Colonic mucosa (tissue), 4 donors: ENCODE measurements around the gene ST6GALNAC2. TPM values are rescaled to one million over a fixed set of nuclear protein-coding genes. Genes with fewer than 3 reads are reported as not detected.
"Not testable (repeated sequence)": the region's sequence is repeated elsewhere in the genome, so short reads cannot be mapped to it uniquely, and the experiment has no call there.

Source experiments
- DNase-seq: peaks from one replicate; pipeline ENCODE4 v3.0.0-alpha.2; 2020
- H3K27ac ChIP-seq: fragments of 200-600 bp; one replicate; pipeline ENCODE4 v1.8.0; 2021
- H3K27me3 ChIP-seq: fragments of 200-600 bp; one replicate; pipeline ENCODE4 v1.8.0; 2021
- H3K36me3 ChIP-seq: fragments of 200-600 bp; one replicate; pipeline ENCODE4 v1.8.0; 2021
- H3K4me1 ChIP-seq: fragments of 200-600 bp; one replicate; pipeline ENCODE4 v1.8.0; 2021; ENCODE audit warnings: mild to moderate bottlenecking
- H3K4me3 ChIP-seq: fragments of 200-600 bp; one replicate; pipeline ENCODE4 v1.8.0; 2021
- H3K9ac ChIP-seq, 2 donors: one replicate each; pipeline ENCODE4 v1.7.0; 2013; ENCODE audit warnings: control low read depth in 2 of 2, low read depth in 2 of 2, low read length in 2 of 2
- H3K9me3 ChIP-seq: fragments of 200-600 bp; one replicate; pipeline ENCODE4 v1.8.0; 2021
- CTCF ChIP-seq: fragments of 200-600 bp; IDR thresholded peaks from one replicate; pipeline ENCODE4 v1.8.0; 2022; ENCODE audit warnings: antibody characterized with exemption, mild to moderate bottlenecking
- intact Hi-C: fragments of 100-400 bp; cut with DNase I; formaldehyde crosslinking; loops from one replicate; pipeline ENCODE4 v1.14.1; 2022
- total RNA-seq, 2 donors: library from RNA; stranded (reverse); fragmentation: NEBNext Ultra II Directional in 1 of 2; extraction: Animal tissue kit (Norgen Biotek cat#: 25700) in 1 of 2; gene quantifications; one replicate each; pipeline ENCODE4 v1.2.1, GENCODE V29; 2021
- donor health status: healthy.
- donor health status: DM: no; HTN: no; CAD: no.
- donor health status: DM: no; HTN: no; CAD: no.

The ST6GALNAC2 gene
- total RNA-seq, 2 donors from 2014 or later = 3.8 to 6.3 TPM

GRCh38 chr17:76534831-76535732 is 50.6 kb downstream of the ST6GALNAC2 start:
- Histone ChIP-seq H3K9ac (peak overlapping the region; percentile 0 to 61), H3K36me3 (no peaks in the 10 kb centered on the region), H3K9me3 (no peaks in the 10 kb centered on the region), H3K27ac (no peak overlapping the region), H3K4me1 (peaks cover 3% of the 10 kb centered on the region), H3K27me3 (peaks cover 24% of the 10 kb centered on the region), H3K4me3 (no peak overlapping the region)
- no peak for TF ChIP-seq CTCF
- intact Hi-C loops = no loop called here
- DNase-seq = no peak

GRCh38 chr17:76533640-76534359 is 51.9 kb downstream of the ST6GALNAC2 start:
- DNase-seq, H3K9me3 ChIP-seq, H3K9ac ChIP-seq, H3K36me3 ChIP-seq, H3K4me3 ChIP-seq, intact Hi-C loops, H3K27ac ChIP-seq: not testable (repeated sequence)
- H3K4me1 ChIP-seq = peaks cover 12% of the 10 kb centered on the region
- H3K27me3 ChIP-seq = peaks cover 19% of the 10 kb centered on the region

- Histone ChIP-seq H3K27me3 (peaks cover 6% of the 10 kb centered on the region), H3K36me3 (no peaks in the 10 kb centered on the region), H3K4me3 (no peak overlapping the region), H3K9ac (no peak overlapping the region), H3K9me3 (no peaks in the 10 kb centered on the region), H3K27ac (no peak overlapping the region), H3K4me1 (peaks cover 12% of the 10 kb centered on the region)
- intact Hi-C loops = no loop called here
- no peak for TF ChIP-seq CTCF
- DNase-seq = no peak
Observed at GRCh38 chr17:76532072-76532651, 53.5 kb downstream of the ST6GALNAC2 start.

- no peak for TF ChIP-seq CTCF
- DNase-seq = no peak
- peaks cover under 1% of the 10 kb centered on the region for H3K27me3 ChIP-seq
- H3K4me3 ChIP-seq = no peak overlapping the region
- intact Hi-C loops = no loop called here
- H3K4me1 ChIP-seq = peaks cover 12% of the 10 kb centered on the region
- H3K27ac ChIP-seq = peak overlapping the region; percentile 74
- peak overlapping the region; percentile 0 to 12 for H3K9ac ChIP-seq
- H3K36me3 ChIP-seq = no peaks in the 10 kb centered on the region
- no peaks in the 10 kb centered on the region for H3K9me3 ChIP-seq
Observed at GRCh38 chr17:76531486-76532038, 54.1 kb downstream of the ST6GALNAC2 start.

- Histone ChIP-seq H3K9ac (peak overlapping the region; percentile 47 to 48), H3K9me3 (no peaks in the 10 kb centered on the region), H3K4me1 (peaks cover 12% of the 10 kb centered on the region), H3K27me3 (no peaks in the 10 kb centered on the region), H3K4me3 (no peak overlapping the region), H3K27ac (peak overlapping the region; percentile 74), H3K36me3 (no peaks in the 10 kb centered on the region)
- TF ChIP-seq CTCF = no peak
- intact Hi-C loops = no loop called here
- DNase-seq = no peak
Observed at GRCh38 chr17:76530811-76531485, 54.7 kb downstream of the ST6GALNAC2 start.
